Psoas muscle (tissue), 8 donors: ENCODE results near the gene CMSS1. TPM values are rescaled to one million over a fixed set of nuclear protein-coding genes. Genes with fewer than 3 reads are reported as not detected.
A peak's percentile ranks its signal among the peaks of the same experiment; 100 is the strongest.

Experiments used
- ATAC-seq, 4 donors: fragments of 200-7000 bp; cut with Tn5 transposase; one replicate each; pipeline ENCODE4 v1.9.1; 2020; ENCODE audit warnings: moderate library complexity in 3 of 4, mild to moderate bottlenecking in 2 of 4
- DNase-seq, 2 donors: peaks; one replicate each; pipeline ENCODE4 v3.0.0-alpha.2; 2020
- H3K27ac ChIP-seq: fragments of 200-600 bp; one replicate; pipeline ENCODE4 v1.8.0; 2022
- H3K27me3 ChIP-seq, 3 donors: fragments of 200-600 bp in 1 of 3; one replicate each; pipeline versions ENCODE4 v1.6.1 to v1.8.0; 2013 to 2022; ENCODE audit warnings: low read length in 2 of 3, mild to moderate bottlenecking in 2 of 3, moderate library complexity in 1 of 3; ENCODE audit not compliant: insufficient read depth in 3 of 3
- H3K36me3 ChIP-seq, 2 donors: fragments of 200-600 bp in 1 of 2; one replicate each; pipeline versions ENCODE4 v1.6.1 to v1.8.0; 2013 to 2022; ENCODE audit warnings: low read depth in 1 of 2, mild to moderate bottlenecking in 1 of 2, moderate library complexity in 1 of 2; ENCODE audit not compliant: insufficient read depth in 1 of 2
- H3K4me1 ChIP-seq: fragments of 200-600 bp; one replicate; pipeline ENCODE4 v1.8.0; 2022
- H3K4me3 ChIP-seq: fragments of 200-600 bp; one replicate; pipeline ENCODE4 v1.8.0; 2022; ENCODE audit warnings: mild to moderate bottlenecking
- H3K9me3 ChIP-seq: fragments of 200-600 bp; one replicate; pipeline ENCODE4 v1.8.0; 2022
- WGBS, 3 donors: extraction: QIAGEN DNeasy Blood & Tissue Kit; methylation state at CpG; one replicate each; pipeline versions ENCODE4 v1.1.6 to v1.1.7; 2013; 5-methylcytosine and 5-hydroxymethylcytosine counted together
- intact Hi-C, 2 donors: fragments of 100-400 bp; cut with DNase I; formaldehyde crosslinking; loops; one replicate each; pipeline versions ENCODE4 v1.11.0 to v1.14.2; 2022
- polyA plus RNA-seq, 3 donors: library from polyadenylated mRNA; stranded (reverse); fragments of 200-250 nt; gene quantifications; one replicate each; pipeline ENCODE4 v1.2.3, GENCODE V29; 2013
- total RNA-seq, 4 donors: library from RNA; stranded (reverse); fragmentation: NEBNext Ultra II Directional in 2 of 4; extraction: Animal tissue kit (Norgen Biotek cat#: 25700) in 2 of 4; gene quantifications; one replicate each; pipeline versions ENCODE4 v1.2.1 to v1.2.4, GENCODE V29; 2021 to 2023
- TF ChIP-seq, protein P1 (sequence below): fragments of 200-600 bp; IDR thresholded peaks from one replicate; pipeline ENCODE4 v1.8.0; 2022; ENCODE audit warnings: antibody characterized with exemption
- donor health status: healthy with polysubstance abuse.
- donor health status: DM: no; HTN: no; CAD: no; lungs with moderate emphysema.
- donor health status: Bipolar disorder and iron deficiency.
- donor health status: healthy.
- donor health status: DM: yes; HTN: yes; CAD: no.
- donor health status: DM: no; HTN: no; CAD: no.
- donor health status: DM: no; HTN: no; CAD: no.
- donor health status: DM: yes; HTN: yes; CAD: no.

Gene CMSS1
- total and polyA plus RNA-seq, 7 donors: 18.4 to 174 (median 58.8) TPM

GRCh38 chr3:100081311-100081710, 263.6 kb downstream of the CMSS1 start:
- peak overlapping the region; percentile 7 for H3K27ac ChIP-seq
- H3K9me3 ChIP-seq: no peaks in the 10 kb centered on the region
- DNase-seq (no peak), ATAC-seq (no peak)
- H3K36me3 ChIP-seq: peaks cover 0 to 2% of the 10 kb centered on the region in 2 donors
- peaks cover 35% of the 10 kb centered on the region for H3K4me1 ChIP-seq
- TF ChIP-seq, protein P1, sequence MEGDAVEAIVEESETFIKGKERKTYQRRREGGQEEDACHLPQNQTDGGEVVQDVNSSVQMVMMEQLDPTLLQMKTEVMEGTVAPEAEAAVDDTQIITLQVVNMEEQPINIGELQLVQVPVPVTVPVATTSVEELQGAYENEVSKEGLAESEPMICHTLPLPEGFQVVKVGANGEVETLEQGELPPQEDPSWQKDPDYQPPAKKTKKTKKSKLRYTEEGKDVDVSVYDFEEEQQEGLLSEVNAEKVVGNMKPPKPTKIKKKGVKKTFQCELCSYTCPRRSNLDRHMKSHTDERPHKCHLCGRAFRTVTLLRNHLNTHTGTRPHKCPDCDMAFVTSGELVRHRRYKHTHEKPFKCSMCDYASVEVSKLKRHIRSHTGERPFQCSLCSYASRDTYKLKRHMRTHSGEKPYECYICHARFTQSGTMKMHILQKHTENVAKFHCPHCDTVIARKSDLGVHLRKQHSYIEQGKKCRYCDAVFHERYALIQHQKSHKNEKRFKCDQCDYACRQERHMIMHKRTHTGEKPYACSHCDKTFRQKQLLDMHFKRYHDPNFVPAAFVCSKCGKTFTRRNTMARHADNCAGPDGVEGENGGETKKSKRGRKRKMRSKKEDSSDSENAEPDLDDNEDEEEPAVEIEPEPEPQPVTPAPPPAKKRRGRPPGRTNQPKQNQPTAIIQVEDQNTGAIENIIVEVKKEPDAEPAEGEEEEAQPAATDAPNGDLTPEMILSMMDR: no peak
- WGBS, 3 donors: 54 to 89% (median 75%) methylated on average over 1 of the region's 1 CpG
- no peaks in the 10 kb centered on the region for H3K27me3 ChIP-seq
- no peak overlapping the region for H3K4me3 ChIP-seq
- intact Hi-C loops: no loop called here

GRCh38 chr3:100081986-100082692, 264.5 kb downstream of the CMSS1 start:
- no peak overlapping the region for H3K4me3 ChIP-seq
- peaks cover 36% of the 10 kb centered on the region for H3K4me1 ChIP-seq
- peak overlapping the region; percentile 20 for H3K27ac ChIP-seq
- TF ChIP-seq, protein P1: no peak
- no peaks in the 10 kb centered on the region for H3K36me3 ChIP-seq
- ATAC-seq (no peak), DNase-seq (no peak)
- H3K27me3 ChIP-seq: no peaks in the 10 kb centered on the region
- intact Hi-C loops: no loop called here
- H3K9me3 ChIP-seq: no peaks in the 10 kb centered on the region
- WGBS, 3 donors: 69 to 71% (median 69%) methylated on average over 2 of the region's 2 CpGs

- Histone ChIP-seq H3K27ac (peak overlapping the region; percentile 20), H3K36me3 (no peaks in the 10 kb centered on the region), H3K27me3 (no peaks in the 10 kb centered on the region), H3K4me1 (peaks cover 34% of the 10 kb centered on the region), H3K4me3 (no peak overlapping the region), H3K9me3 (no peaks in the 10 kb centered on the region)
- 85 to 94% (median 90%) methylated on average over 1 of the region's 1 CpG for WGBS, 3 donors
- intact Hi-C loops: no loop called here
- TF ChIP-seq, protein P1: no peak
- DNase-seq: no peak
- ATAC-seq: no peak
These were observed 265.1 kb downstream of the CMSS1 start for GRCh38 chr3:100082714-100083113.

DNA sequence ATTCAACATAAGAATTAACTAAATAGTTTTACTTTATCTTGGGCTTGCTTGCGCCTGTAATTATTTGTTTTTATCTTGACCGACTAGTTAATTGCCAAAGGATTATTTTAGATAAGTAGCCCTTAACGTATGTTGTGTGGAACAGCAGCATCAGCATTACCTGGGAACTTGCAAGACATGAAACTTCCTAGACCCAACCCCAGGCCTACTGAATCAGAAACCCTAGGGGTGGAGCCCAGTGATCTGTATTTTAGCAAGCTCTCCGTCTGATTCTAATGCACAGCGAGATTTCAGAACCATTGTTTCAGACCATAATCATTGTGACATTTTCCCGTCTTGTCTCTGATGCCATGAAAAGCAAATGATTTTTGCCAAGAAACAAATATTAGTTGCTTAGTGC, 265.5 kb downstream of the CMSS1 start:
- ATAC-seq (no peak), DNase-seq (no peak)
- Histone ChIP-seq H3K27ac (no peak overlapping the region), H3K4me3 (no peak overlapping the region), H3K4me1 (peaks cover 35% of the 10 kb centered on the region), H3K9me3 (no peaks in the 10 kb centered on the region), H3K36me3 (no peaks in the 10 kb centered on the region), H3K27me3 (no peaks in the 10 kb centered on the region)
- WGBS, 3 donors: 75 to 89% (median 81%) methylated on average over 6 of the region's 6 CpGs
- intact Hi-C loops: no loop called here
- TF ChIP-seq, protein P1: no peak
